Nucleus accumbens (tissue), 56 donors: ENCODE data around the gene MFGE8.

Source experiments
- DNase-seq, 56 donors: peaks; one replicate each; lab custom pipeline; 2025; lab: John Stamatoyannopoulos, UW

Gene MFGE8

DNA sequence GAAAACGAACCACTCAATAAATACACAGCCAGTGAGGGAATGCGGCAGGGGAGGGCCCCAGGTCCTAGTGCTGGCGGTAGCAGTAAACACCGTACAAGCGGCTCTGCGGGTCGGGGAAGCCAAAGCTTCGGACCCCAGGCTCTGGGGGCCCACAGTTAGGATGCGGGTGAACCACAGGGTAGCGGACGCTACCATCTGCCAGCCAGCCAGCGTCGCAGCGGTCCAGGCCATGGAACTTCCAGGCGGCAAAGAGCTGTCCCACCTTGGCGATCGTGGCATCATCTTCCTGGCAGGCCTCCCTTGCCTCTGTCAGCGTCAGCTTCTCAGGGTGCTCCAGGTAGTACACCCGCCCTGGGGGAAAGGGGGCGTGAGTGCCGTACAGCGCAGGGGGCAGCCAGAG is 35.3 kb downstream of the MFGE8 start:
- no peak for DNase-seq

DNA sequence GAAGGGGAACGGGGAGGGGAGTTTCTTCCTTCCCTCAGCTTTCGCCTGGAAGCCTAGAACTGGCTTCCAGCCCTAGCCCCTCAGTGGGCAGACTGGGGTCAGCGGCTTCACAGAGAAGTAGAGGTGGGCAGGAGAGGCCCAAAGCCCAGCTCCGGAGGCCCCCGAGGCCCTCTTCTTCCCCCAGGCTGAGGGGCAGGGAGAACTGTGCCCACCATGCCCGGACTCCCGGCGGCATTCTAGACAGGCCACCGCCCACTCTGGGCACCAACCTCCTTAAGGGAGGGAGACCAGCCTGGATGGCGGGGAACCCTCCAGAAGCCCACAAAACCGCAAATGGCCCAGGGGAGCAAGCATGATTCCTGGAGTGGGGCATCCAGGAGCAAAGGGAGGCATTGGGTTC is 35.8 kb downstream of the MFGE8 start:
- no peak for DNase-seq

- DNase-seq: no peak
These were observed 36.6 kb downstream of the MFGE8 start for GRCh38 chr15:88876573-88876972.

DNA sequence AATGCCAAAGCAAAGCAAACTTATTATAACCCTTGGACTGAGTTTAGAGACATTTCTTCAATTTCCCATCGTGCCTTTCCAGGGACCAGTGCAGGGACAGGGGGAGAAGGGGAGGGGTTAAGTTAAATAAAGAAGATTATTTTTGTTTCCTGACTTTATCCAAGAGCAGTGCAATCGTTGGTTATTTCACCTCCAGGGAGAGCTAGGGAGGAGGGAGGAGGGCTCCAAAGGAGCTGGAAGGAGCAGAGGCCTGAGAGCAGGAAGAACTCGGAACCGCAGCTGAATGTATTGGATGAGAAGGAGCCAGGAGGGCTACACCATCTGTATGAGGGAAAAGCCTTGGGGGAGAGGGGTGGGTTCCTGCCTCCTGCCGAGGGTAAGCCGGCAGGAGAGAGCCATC is 38.5 kb downstream of the MFGE8 start:
- no peak for DNase-seq

GRCh38 chr15:88874275-88874674 is 38.9 kb downstream of the MFGE8 start:
- DNase-seq: no peak

DNA sequence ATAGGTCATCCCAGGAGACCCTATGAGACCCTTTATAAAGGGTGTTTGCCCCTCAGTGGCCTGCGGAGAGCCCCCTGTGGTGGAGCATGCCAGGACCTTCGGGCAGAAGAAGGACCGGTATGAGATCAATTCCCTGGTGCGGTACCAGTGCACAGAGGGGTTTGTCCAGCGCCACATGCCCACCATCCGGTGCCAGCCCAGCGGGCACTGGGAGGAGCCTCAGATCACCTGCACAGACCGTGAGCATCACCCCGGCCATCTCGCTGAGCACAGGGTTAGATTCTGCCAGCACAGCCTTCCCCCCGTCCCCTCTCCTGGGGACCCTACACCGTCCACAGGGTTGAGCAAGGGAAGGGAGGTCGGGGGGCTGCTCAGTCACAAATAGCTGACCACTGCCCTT is 39.4 kb downstream of the MFGE8 start:
- DNase-seq: no peak

DNA sequence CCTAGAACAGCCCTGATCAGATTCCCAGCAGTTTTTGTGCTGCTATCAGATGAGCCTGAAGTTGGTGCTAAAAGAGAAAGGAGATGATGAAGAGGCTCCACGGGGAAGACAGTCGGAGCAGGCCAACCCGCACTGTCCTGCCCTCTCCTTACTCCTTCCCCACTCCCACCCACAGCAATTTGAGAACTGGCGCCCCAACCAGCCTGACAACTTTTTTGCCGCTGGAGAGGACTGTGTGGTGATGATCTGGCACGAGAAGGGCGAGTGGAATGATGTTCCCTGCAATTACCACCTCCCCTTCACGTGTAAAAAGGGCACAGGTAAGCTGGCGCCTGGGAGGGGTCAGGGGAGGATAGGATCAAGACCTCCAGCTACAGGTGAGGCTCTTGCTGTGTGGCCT is 40.5 kb downstream of the MFGE8 start:
- no peak for DNase-seq

DNA sequence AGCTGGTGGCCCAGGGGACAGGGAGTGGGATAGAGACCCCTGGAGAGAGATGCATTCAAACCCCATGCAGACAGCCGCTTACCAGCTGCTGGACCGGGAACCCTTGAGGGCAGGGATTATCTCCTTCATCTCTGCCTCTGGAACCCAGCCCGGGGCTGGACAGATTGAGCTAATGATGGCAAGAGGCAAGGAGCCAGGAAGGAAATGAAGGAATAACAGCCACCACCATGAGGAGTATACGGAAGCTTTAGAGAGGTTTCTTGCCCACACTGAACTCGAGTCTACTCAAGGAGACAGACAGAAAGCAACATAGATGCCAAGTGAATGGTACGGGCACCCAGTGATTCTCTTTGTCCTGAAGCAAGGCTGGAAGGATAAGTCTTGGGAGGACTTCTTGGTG is 41.1 kb downstream of the MFGE8 start:
- no peak for DNase-seq

- no peak for DNase-seq
These were observed 41.9 kb downstream of the MFGE8 start for GRCh38 chr15:88871313-88871712.

- DNase-seq: no peak
These were observed 46.8 kb downstream of the MFGE8 start for GRCh38 chr15:88866295-88866881.

DNA sequence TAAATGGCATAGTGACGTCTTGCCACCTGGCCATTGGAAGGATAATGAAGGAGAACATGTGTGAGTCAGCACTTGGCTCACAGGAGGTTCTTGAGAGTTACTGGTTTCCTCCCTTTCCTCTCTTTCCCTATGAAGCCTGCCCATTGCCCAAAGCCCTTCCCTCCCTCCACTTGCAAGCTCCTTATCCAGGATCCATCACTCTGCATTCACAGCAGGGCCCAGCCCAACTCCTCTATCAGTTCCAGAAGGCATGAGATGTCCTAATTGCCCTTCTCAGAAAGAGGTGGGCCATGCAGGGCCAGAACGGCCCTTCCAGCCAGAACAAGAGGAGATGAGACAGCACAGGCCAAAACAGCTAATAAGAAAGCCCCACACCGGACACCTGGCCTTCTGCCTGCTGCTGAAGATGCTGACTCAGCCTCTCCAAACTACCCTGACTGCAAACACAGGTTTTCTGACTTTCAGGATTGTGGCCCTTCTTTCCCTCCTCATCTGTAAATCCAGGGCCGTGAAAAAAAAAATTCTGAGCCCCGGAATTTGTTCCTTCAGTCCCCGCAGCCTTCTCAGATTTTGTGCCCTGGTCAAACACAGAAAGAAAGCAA is 47.6 kb downstream of the MFGE8 start:
- DNase-seq: no peak

DNA sequence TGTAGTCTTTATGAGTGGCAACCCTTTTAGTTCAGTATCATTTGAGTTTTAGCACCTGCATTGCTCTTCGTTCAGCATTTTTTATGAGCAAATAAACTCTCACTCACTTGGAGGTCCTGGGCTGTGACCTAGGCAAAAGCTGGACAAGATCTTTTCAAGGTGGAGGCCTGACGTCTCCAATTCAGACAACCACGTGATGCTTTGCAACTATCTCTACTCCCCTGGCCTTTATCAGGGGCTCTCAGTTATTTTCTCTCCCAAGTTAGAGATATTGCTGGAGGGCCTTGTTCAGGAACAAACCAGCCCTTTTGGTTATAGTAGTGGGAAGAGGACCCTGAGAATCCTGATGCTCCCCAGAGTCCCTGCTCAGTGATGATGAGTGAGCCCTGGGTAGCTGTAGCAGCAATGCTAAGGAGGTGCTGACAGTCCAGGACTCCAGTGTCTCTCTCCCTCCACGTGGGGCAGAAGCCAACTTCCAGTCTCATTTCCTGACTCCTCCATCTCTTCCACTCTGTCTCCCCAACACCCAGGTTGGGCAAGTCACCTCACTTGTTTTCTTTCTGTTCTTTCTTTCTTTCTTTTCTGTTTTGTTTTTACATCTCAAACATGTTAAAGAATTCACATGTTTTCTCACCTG is 48.2 kb downstream of the MFGE8 start:
- DNase-seq: no peak

GRCh38 chr15:88863412-88863811 is 49.8 kb downstream of the MFGE8 start:
- no peak for DNase-seq

DNA sequence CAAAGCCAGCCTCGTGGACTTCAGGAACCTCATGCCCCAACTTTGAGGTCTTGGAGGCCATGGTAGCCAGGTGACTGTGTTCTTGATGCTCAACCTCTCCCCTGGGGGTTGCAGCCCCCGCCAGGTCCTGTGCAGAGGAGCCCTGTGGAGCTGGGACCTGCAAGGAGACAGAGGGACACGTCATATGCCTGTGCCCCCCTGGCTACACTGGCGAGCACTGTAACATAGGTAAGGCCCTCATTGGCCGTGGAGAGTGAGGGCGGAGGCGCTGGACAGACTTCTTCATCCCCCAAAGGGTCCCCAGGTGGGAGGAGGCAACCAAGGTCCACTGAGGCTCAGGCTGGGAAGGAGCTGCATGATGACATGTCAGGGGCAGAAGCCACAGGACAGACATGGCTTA is 53.0 kb downstream of the MFGE8 start:
- no peak for DNase-seq

DNA sequence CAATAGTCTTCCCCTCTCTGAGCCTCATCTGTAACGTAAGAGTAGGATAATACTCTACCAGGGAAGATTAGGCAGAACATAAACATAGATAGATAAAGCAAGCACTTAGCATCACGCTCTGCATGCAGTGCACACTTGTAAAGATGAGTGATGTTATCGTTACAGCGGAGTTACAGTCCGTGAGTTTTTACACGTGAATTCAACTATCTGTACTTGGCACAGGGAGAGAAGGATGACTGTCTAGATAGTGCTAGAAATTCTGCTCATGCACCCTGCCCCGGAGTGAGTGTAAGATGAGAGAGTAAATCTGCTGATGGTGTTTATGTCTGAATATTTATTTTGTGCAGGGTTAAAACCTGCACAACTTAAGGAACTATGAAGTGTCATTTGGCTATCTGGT is 53.6 kb downstream of the MFGE8 start:
- no peak for DNase-seq

GRCh38 chr15:88858934-88859333 is 54.2 kb downstream of the MFGE8 start:
- DNase-seq: no peak

DNA sequence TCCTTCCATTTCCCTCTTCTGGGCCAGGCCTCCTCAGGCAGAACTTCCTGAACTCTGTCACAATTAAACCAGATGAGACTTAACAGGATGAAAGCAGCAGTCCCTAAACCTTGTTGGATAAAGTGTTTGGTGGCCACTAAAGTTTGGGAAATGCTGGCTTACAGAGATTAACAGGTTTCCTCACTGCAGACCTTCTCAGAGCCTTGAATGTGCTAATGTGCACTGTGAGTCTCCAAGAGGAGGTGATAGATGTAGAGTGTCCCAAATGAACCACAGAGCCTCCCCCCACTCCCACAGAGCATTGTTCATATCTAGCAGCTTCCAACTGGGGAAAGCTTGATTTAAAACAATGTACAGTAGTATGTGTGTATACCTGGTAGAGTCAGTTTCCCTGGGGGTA is 60.7 kb downstream of the MFGE8 start:
- DNase-seq: no peak

DNA sequence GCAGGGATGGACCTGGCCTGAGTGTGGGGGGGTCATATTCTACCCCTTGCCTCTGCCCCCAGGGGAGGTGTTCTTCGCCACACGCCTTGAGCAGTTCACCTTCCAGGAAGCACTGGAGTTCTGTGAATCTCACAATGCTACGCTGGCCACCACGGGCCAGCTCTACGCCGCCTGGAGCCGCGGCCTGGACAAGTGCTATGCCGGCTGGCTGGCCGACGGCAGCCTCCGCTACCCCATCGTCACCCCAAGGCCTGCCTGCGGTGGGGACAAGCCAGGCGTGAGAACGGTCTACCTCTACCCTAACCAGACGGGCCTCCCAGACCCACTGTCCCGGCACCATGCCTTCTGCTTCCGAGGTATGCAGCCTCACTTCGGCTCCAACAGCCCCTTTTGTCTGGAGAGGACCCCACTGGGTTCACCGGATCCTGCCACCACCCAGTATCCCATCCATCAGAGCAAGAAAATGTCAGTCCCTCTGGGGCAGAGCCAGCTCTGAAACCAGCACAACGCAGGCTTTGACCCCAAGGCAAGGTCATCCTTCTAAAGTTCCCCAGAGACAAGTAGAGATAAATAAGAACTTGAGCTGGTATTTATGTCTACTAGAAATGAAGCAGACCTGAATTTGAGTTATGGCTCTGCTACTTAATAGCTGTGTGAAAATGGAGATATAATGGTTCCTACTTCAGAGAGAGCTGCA is 63.7 kb downstream of the MFGE8 start:
- DNase-seq: no peak
